KOPT-K1 (cell line): ENCODE measurements around the gene TBC1D8.

ENCODE experiments used
- H3K27ac ChIP-seq: fragments of 200-600 bp; sonication (generic); 2 replicates; pipeline ENCODE4 v1.5.1; 2016; ENCODE audit warnings: antibody characterized with exemption, mild to moderate bottlenecking, low read depth, low read length; ENCODE audit not compliant: poor library complexity, severe bottlenecking
- H3K36me3 ChIP-seq: fragments of 200-600 bp; sonication (generic); 2 replicates; pipeline ENCODE4 v1.5.1; 2017; ENCODE audit warnings: antibody characterized with exemption, mild to moderate bottlenecking, low read length, moderate library complexity; ENCODE audit not compliant: insufficient read depth
- H3K9me3 ChIP-seq: fragments of 200-600 bp; sonication (generic); 2 replicates; pipeline ENCODE4 v1.5.1; 2017; ENCODE audit warnings: antibody characterized with exemption, low read length, mild to moderate bottlenecking; ENCODE audit not compliant: insufficient read depth, poor library complexity, severe bottlenecking

The TBC1D8 gene

DNA sequence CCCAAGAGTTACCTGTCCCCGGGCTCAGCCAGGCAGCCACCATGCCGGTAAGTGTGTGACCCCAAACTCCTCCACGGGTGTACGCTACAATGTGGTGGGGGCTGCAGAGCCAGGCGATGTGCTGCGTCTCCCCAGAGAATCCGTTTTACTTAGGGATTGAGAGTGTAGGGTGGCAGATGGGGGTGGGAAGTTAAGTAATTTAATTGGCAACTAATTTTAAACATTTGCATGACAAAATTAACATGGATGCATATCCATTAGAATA lies 175.7 kb downstream of the TBC1D8 start:
- H3K36me3 ChIP-seq, result peaks cover 55% of the 10 kb centered on the region
- no peak overlapping the region for H3K27ac ChIP-seq
- H3K9me3 ChIP-seq, result no peaks in the 10 kb centered on the region

DNA sequence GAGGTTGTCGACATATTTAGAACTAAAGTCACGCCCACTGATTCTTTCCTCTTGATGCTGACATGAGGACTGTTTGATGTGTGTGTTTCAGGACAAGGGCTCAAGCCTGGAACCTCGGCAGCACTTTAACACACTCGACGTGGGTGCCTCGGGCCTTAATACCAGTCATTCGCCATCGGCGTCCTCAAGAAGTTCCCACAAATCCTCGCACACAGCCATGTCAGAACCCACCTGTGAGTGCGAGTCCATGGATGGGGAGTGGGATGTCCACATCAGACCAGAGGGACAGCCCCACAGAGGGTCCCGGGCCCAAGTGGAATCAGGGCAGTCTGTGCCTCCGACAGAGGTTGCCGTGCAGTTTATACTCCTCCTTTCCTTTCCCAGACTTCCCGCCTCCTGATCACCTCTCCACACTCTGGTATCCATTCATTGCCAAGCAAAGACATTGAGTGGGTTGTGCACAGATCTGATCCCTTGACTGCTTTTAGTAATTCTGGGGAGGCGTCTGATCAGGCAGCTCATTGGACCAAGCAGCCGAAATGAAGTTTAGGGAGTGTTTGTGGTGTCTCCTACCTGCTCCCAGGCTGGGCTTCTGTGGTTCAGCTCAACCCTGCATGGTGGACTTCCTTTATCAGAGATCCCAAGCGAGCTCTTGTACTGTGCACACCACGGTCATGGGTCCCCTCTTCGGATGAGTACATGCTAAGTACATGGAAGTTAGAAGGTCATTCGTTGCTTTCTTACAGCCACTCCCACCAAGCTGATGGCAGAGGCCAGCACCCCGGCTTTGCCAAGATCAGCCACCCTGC lies 176.3 kb downstream of the TBC1D8 start:
- peaks cover 56% of the 10 kb centered on the region for H3K36me3 ChIP-seq
- no peaks in the 10 kb centered on the region for H3K9me3 ChIP-seq
- H3K27ac ChIP-seq, result no peak overlapping the region

DNA sequence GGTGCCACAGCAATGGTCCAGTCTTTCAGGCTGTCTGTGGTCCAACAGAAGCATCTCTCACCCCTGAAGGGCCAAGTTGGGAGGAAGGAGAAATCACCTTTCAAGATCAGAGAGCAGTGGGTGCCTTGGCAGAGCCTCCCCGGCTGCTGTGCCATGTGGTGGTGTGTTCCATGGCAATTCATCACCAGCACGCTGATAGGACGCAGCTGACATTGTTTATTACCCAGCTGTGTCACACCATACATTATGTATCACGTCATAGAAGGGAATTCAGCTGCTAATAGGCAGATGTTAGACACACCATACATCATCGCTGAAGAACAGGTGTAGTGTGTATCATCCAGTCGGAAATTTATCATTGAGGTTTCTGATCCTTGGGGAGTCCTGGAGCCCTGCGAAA lies 178.7 kb downstream of the TBC1D8 start:
- Histone ChIP-seq H3K36me3 (peaks cover 75% of the 10 kb centered on the region), H3K27ac (no peak overlapping the region), H3K9me3 (no peaks in the 10 kb centered on the region)

DNA sequence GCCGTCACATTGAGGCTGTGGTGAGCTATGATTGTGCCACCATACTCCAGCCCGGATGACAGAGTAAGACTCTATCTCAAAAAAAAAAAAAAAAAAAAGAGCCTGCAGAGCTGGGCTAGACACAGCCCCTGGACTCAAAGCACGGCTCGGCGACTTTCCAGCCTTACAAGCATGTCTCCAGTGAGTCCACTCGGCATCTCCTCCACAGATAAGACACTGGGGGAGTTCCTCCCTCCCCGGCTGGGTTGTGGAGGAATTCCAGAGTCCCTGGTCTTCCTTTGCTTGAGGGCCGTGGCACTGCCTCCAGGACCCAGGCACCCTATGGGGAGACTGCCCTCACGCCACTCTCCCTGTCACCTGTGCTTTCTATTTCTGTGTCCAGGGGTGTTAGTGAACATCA lies 180.0 kb downstream of the TBC1D8 start:
- no peak overlapping the region for H3K27ac ChIP-seq
- peaks cover 73% of the 10 kb centered on the region for H3K36me3 ChIP-seq
- no peaks in the 10 kb centered on the region for H3K9me3 ChIP-seq

DNA sequence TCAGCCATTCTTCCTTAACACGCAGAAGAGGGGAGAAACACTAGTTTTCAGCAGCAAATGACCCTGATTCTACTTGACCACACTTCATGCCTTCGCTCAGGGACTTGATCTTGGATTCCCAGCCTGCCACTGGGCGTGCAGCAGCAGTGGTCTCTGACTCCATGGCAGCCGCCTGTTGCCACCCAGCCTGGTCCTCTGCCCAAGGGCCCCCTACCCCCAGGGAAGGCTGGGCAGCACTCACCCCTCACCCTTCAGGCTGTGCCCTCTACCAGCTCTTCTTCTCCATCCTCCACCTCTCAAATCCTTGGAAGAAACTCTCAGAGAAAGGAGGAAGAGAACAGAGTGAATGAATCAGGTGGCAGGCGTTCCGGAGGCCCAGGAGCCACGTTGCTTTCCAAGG lies 181.2 kb downstream of the TBC1D8 start:
- Histone ChIP-seq H3K9me3 (no peaks in the 10 kb centered on the region), H3K36me3 (peaks cover 61% of the 10 kb centered on the region), H3K27ac (no peak overlapping the region)

DNA sequence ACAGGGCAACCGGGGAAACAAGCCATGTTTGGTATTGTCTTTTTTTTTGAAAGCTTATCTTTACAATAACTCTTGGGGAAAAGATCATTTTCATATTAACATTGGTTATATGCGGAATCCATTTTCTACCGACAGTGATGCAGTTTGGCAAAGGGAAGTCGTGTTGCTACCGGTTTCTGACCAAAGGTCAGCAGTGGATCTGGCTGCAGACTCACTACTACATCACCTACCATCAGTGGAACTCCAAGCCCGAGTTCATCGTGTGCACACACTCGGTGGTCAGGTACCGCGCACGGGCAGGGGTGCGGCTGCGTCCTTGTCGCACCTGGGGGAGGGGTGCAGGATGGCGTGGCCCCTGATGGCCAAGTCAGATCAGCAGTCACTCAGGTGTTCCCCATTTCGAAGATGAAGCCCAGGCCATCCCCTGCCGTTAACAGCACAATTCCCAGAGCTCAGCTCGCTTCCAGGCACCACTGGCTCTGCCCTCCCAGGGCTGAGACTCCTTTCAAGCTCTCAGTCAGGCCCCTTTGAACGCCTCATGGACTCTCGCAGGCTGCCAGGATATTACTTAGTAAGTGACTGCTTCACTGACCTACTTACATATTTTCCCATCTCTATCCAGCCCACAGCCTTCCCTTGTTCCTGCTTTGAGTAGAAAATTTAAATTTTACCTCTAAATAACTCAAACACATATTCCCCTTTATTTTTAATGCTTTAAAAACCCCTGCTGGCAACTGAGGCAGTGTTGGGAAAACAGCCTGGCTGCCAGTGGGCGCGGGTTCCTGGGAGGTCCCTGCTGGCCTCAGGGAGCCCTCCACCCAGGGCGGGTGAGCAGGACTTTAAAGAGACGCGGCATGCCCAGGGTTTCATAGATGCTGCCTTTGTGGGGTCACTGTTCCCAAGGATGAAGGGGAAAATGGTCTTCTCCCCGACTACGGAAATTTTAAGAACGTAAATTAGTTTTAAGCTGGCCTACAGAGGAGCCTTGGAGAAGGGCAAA lies 182.7 kb downstream of the TBC1D8 start:
- Histone ChIP-seq H3K36me3 (peaks cover 49% of the 10 kb centered on the region), H3K9me3 (no peaks in the 10 kb centered on the region), H3K27ac (no peak overlapping the region)

DNA sequence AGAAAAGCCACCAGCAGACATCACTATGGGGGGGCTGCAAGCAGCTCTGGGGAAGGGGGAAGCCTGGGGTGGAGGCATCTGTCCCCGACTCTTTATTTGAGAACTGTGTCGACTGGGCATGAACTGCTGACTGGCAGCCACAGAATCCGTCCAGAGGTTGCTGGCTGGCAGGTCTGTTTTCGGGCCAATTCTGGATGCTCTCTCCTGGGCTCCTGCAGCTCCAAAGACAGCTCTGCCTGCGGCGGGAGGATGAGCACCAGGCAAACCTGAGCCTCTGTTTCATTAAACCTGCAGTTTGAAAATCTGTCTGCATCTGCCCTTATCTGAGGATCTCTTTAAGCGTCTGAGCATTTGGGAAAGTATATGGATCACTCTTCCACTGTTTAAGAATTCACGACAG lies 183.5 kb downstream of the TBC1D8 start:
- H3K36me3 ChIP-seq, result peaks cover 44% of the 10 kb centered on the region
- no peaks in the 10 kb centered on the region for H3K9me3 ChIP-seq

DNA sequence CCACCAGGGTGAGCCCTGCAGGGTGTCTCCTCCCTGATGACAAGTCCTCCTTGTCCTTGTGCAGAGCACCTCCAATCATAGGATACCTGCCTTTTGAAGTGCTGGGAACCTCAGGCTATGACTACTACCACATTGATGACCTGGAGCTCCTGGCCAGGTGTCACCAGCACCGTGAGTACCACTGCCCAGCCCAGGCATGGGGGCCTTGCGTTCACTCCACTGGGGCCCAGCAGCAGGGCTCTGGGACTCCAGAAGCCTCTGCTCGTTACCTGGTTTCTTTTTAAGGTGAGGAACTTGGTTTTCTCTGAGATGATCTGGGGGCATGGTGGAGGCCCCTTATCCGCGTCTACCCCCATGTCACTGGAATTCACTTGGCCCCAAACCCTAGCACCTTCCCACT lies 185.6 kb downstream of the TBC1D8 start:
- no peaks in the 10 kb centered on the region for H3K9me3 ChIP-seq
- no peak overlapping the region for H3K27ac ChIP-seq
- peaks cover 26% of the 10 kb centered on the region for H3K36me3 ChIP-seq

More for the DNA sequence above, 183.5 kb downstream of the TBC1D8 start:
- no peak overlapping the region for H3K27ac ChIP-seq

DNA sequence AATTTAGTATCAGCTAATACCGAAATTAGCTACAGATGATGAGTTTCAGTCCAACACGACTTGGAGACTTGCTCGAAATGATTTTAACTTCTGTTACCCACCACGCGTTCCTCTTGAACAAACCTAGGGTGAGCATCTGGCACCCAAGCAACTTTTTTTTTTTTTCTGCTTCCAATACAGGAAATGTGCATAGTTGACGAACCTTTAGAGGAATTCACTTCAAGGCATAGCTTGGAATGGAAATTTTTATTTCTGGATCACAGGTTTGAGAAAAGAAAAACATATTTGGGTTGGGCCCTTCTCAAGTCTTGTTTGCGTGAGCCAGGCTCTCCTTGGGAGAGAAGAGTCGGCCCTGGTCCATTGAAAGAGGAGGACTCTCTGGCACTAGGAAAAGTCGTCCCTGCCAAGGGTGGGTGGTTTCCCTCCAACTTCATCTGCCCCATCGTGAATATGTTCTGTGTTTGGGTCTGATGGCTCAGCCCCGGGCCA lies 186.5 kb downstream of the TBC1D8 start:
- peak overlapping the region; percentile 61 for H3K27ac ChIP-seq
- peaks cover 20% of the 10 kb centered on the region for H3K36me3 ChIP-seq
- no peaks in the 10 kb centered on the region for H3K9me3 ChIP-seq

DNA sequence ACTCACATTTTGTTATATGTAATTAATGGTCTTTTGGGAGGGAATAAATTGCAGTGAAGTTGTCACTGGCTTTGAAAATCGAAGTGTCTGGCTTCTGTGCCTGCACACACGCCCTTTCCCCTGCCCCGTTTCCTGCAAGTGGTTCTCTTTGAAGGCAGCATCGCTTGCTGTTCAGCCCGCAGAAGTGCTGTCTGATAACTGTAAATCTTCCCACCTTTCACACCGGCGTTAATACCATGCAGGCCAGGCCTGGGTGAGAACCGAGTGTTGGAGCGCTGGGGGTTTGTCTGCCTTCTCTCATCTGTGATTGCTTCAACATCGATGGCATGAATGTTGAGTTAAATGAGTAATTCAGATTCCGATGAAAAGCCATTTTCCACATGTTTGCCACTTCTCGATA lies 187.0 kb downstream of the TBC1D8 start:
- peaks cover 15% of the 10 kb centered on the region for H3K36me3 ChIP-seq
- H3K9me3 ChIP-seq, result no peaks in the 10 kb centered on the region
- peak overlapping the region; percentile 61 for H3K27ac ChIP-seq

DNA sequence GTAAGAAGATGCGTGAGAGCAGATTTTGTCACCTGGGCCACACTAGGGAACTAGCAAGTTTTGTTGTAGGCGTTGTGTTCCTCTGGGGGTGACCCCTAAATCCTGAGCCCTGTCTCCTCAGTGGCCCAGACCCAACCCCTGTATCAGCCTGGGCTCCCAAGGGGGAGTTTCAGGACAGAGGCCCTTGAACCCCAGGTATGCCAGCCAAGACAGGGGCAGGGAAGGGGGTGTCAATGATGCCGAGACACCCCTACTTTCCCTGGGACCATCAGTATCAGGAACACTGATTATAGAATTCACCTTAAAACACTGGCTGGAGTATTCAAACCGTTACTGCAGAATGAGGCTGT lies 188.2 kb downstream of the TBC1D8 start:
- Histone ChIP-seq H3K9me3 (no peaks in the 10 kb centered on the region), H3K36me3 (peaks cover 4% of the 10 kb centered on the region; the same call in 1 of the 2 replicates), H3K27ac (peak overlapping the region; percentile 61)

DNA sequence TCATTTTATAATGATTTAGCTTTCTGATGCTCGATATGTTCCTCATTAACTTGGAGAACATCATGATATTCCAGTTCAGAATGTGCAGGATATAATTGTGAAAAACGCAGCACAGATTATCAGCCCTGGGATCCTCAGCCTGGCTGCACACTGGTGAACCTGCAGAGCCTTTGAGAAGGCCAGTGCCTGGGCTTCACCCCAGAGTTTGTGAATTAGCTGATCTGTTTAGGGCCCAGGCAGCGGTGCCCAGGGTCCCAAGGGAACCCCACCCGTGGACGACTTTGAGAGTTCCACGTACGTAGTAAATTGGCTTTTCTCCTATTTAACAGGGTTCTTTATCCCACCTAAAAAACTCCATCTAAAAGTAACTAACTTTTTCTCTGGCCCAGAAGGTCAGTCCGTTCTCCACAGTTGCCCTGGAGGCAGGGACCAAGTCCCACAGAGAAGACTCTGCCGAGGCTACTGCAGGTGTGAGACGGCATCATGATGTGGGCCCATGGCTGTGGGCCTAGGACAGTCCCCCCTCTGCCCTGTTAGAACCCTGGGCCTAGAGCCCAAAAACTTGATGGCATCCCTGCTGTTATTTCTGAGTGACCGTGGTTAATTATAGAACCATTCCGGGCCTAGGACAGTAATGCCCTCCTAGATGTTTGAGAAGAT lies 188.7 kb downstream of the TBC1D8 start:
- Histone ChIP-seq H3K9me3 (no peaks in the 10 kb centered on the region), H3K36me3 (peaks cover under 1% of the 10 kb centered on the region; the same call in 1 of the 2 replicates), H3K27ac (no peak overlapping the region)

DNA sequence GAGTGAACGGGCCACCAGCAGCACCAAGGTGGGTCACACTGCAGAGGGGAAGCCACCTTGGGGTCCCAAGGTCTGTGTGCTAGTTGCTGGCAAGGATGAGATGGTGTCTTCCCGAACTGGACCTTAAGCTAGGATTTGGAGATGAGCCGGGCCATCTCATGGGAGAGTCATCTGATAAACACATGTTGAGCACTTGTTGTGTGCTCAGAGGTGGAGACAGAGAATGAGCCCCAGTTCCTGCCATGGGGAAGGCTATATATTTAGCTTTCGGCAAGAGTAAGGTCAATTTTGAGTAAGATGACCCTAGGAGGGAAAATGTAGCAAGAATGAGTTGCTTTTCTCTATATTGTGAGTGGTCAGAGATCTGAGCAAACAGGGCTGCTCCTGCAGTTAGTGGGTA lies 190.5 kb downstream of the TBC1D8 start:
- Histone ChIP-seq H3K9me3 (no peaks in the 10 kb centered on the region), H3K36me3 (no peaks in the 10 kb centered on the region), H3K27ac (no peak overlapping the region)

DNA sequence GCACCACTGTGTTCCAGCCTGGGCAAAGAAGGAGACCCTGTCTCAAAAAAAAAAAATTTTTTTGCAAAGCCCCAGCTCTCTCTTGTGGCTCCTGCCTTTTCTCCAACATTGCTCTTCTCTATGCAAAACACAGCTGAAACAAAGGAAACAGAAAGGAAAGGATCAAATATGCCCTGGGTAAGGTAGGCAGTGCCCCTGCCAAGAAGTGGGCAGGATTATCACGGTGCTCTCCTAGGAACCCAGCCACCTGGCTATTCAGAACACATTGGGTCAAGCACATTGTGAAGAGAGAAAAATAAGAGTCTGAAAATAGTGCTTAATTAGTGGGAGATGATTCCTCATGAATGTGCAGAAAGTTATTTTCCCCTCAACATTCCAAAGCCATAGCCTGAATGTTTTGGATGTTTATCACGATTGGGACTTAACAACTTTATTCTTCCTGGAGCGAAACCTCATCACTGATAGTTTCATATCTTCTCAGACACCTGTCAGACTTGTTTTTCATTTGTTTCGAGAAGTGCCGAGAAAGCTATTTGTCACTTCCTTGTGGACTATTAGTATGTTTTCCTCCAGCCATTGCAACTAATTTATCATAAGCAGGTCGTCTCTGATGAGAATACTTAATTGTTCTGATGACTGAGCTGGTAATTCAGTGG lies 191.8 kb downstream of the TBC1D8 start:
- no peaks in the 10 kb centered on the region for H3K36me3 ChIP-seq
- H3K9me3 ChIP-seq, result no peaks in the 10 kb centered on the region
- H3K27ac ChIP-seq, result no peak overlapping the region
